HG03442 (cell line): ENCODE results near the gene BABAM2.

Experiments used
- ATAC-seq: cut with Tn5 transposase; IDR thresholded peaks from one replicate; pipeline ENCODE4 v1.9.1; 2021; ENCODE audit warnings: mild to moderate bottlenecking, moderate library complexity; ENCODE audit not compliant: unreplicated experiment

The BABAM2 gene

DNA sequence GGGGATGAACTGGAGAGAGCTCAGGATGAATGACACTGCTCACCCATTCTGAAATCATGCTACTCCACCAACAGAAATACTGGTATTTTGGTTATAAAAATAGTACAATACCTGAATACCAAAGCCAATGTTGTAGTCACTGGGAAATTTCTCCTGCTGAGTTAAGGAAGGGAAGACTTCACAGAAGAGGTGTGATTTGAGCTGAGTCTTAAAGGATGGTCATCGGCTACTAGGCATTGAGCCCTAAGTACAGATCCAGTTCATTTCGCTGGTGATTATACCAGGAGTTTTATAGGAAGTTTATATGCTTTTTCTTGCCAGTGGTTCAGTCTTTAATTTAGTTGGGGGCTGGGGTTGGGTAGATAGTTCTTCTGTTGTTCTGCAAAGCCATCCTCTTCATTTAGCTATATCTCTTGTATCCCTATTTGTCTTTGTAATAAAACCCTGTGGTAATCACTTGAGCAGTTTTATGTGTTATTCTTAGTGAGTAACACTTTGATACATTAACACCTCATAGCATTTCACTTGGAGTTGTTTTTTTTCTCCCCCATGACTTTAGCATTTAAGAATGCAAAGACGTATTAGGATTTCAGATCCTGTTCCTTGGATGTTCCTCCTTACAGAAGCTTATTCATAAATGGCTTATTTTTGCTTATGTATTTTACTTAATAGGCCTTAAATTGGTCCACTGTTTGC, 262.2 kb downstream of the BABAM2 start:
- ATAC-seq, result no peak

DNA sequence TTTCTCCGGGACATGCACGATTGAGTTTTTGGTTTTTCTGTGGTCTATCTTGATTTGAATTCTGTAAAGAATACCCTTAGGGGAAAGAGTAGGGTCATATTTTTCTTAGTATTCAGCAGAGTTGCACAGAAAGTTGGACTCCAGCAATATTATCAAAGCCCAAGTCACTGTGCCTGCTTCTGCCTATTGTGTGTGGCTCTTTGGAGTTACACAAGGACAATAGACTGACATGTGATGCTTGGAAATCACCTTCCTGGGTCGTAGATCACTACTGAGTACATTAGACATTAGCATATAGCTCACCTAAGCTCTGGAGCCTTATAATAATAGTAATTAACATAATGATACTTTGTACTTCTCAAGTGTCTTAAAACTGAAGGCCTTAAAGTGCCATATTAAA, 263.3 kb downstream of the BABAM2 start:
- no peak for ATAC-seq

DNA sequence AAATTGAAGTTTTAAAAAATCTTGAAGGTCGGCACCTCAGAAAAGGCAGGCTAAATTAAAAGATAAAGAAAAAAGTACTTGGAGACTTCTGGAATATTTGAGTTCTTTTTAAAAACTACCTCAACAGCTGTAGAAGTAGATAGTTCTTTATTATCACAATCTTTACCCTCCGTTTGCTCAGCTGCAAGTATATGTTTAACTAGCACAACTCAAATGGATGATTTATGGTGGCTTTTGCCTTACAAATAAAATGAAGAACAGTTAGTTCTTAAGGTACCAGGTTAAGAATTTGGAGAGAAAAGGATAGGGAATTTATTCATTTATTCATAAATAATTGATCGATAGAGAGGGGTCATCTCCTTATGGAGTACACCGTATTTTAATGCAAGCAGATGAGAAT, 264.6 kb downstream of the BABAM2 start:
- ATAC-seq, result no peak

DNA sequence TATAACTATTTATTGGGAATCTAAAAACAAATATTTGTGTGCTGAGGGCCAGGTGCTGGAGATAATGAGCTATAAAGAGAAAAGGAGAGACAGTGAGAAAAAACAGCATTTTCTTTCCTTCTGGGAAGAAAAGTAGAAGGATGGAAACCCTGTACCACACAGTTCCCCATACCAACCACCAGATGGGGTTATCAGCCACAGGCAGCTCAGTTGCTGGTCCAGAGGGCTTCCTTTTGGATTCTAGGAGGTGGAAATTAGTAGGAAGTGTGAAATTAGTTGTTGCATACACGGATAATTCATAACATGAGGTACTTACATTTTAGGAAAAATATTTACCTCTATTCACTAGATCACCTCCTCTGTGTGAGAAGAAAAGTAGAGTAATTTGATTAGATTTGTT, 265.1 kb downstream of the BABAM2 start:
- ATAC-seq, result no peak

DNA sequence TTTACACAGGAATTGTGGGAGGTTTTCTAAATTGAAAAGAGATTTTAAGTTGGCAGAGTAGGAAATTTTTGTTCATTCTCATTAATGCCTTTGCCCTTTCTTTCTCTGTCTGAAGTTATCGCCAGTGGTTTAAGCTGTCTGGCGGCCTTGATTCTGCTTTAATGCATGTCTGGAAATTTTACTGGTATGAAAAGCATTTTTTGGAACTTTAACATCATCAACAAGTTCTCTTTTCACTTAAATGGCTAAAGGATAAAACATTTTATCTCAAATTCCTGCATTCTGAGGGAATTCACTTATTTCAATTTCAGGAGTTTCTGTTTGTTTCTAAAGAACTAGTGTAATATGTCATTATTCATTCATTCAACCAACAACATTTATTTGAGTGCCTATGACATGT, 268.3 kb downstream of the BABAM2 start:
- no peak for ATAC-seq

DNA sequence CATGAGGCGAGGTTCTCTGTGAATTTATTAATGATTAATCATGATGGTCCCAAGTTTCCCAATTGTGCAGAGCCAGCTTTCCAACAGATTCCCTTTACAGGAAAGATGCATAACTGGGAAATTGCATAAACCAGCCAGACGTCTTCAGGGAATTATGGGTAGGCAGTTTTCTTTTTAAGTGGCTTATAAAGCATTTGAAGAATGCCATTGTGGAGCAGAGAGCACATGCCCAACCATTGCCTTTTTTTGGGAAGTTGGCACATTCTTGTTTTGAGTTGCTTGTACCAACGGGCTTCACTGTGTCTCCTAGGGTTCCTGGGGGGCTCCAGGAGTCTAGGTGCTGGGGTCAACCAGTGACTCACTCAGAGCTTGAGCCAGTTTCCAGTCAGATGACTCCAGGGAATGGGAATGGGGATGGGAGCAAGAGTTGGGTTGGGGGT, 270.5 kb downstream of the BABAM2 start:
- no peak for ATAC-seq

DNA sequence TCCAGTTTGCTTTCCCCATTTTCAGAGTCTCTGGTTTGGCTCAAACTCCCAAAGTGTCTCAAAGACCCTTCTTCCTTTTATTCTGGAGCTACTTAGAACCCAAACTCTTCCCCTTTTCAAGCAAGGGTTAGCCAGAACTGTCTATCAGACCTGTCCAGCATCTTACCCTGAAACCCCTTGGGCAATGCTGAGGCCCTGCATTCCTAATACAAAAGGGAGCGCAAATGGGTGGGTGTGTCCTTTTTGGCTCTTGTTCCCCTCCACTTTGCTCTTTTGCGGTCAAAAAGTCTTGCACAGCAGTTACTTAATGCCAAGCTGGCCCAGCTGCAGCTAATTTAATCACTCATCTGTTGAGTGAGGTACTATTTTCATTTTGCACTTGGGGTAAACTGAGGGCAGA, 270.9 kb downstream of the BABAM2 start:
- no peak for ATAC-seq

DNA sequence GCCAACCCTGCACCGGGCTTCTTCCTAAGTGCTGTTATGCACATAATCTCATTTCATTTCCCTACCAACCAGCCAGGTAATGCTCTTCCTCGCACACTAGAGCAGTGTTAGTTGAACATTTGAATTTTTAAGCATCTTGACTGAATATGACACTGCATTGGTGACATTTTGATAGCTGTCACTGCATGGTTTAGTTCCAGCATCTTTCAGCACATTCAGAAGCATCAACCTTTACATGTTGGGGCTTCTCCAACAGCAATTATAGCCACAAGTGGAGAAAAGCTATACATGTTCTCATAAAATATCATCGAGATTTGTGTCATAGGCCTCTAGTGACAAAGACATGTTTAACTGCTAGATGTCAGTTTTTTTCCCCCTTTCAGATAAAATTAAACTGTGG, 272.0 kb downstream of the BABAM2 start:
- ATAC-seq, result no peak

DNA sequence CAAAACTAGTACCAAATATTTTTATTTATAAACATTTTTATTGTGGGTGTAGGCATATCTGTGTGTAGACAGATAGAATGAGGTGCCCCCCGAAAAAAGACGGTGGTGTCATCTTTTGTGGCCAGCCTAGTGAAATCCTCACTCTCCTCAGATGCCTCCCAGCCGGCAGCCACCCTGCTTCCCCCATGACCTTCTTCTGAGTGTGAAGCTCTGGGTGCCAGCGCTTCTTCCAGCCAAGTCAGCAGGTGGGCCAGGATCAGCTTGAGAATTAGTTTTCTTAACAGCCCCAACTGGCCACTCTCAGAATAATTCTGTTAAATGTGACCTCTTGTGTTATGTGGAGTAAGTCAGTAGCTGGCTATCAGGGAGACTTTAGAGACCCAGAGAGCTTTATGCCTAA, 272.5 kb downstream of the BABAM2 start:
- no peak for ATAC-seq

DNA sequence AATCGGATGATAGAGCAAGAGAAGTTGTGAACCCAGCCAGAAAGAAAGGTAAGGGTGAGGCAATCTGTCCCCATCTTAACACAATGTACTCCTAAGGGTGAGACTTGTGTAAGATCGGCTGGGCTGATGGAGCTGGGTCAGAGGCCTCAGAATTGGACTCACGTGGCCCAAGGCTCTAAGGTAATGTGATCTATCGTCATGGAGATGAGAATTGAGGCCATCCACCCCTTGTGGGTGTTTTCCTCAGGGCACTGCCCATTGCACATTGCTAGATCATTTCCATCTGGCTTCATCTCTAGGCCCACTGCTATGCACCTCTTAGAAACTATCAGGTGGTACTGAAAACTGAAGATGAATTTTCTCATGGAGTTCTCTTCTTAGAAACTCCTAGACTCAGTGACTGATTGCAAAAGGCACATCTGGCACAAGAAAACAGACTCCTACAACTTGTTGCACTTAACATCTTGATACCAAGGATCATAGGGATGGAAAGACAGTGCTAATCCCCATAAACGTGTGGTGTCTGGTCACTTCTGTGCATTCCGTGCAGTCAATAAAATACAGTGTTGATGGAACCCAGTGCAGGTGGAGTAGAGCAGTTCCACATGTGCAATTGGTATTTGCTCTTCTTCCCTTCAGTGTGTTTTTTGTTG, 273.2 kb downstream of the BABAM2 start:
- no peak for ATAC-seq

DNA sequence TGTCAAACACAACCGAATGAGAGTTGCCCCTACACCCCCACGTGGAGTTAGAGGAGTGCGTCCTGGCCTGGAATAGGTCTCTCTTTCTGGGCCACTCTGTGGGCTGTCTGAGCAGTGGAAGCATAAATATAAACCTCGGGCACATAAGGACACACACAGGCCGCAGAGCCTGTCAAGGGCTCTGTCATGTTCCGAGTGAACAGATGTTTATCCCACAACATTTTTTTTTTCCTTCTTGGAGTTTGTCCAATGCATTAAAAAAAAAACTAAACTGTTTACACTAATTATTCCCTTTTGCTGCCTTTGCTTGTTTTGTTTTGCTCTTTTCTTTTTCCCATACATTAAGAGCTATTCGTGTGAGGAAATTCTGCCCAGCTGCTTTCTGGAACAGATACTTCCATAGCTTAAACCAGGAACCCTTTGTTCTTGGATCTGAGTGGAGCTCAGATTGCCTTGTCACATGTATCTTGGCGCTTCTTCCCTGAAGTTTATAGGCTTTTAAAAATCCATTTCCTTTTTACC, 273.8 kb downstream of the BABAM2 start:
- ATAC-seq, result no peak

DNA sequence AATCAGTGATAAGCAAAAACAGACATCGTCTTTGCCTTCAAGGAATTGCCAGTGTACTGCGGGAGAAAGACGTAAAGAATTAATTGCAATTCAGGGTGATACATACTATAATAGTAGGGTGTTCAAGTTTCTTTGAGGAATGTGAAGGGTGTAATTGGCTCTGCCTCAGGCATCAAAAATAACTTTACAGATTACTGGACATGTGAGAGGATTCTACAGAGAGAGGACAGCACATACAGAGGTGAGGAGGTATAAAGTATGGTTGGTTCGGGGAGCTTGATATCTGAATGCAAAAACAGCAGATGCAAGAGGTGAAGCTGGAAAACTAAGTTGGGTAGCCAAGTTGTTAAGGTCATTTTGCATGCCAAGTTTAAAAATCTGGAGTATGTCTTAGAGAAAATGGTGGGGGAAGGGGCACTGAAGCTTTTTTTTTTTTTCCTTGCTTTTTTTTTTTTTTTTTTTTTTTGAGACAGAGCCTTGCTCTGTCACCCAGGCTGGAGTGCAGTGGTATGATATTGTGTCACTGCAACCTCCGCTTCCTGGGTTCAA, 274.6 kb downstream of the BABAM2 start:
- no peak for ATAC-seq

DNA sequence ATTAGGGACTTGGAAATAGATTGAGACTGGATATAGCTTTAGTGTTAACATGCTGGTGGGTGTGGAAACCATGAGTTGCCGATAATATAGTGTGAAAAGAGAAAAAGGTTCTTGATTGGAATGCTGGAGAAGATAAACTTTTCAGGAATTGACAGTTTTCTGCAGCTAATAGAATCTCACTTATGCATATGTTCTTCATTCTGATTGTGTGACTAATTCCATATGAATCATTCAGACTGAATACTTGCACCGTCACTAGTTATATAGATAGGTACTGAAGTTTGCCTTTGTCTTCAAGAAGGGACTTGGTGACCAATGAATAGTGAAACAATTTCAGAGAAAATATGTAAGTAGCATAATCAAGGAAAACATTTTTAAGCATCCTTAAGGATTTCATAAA, 276.4 kb downstream of the BABAM2 start:
- ATAC-seq, result no peak

DNA sequence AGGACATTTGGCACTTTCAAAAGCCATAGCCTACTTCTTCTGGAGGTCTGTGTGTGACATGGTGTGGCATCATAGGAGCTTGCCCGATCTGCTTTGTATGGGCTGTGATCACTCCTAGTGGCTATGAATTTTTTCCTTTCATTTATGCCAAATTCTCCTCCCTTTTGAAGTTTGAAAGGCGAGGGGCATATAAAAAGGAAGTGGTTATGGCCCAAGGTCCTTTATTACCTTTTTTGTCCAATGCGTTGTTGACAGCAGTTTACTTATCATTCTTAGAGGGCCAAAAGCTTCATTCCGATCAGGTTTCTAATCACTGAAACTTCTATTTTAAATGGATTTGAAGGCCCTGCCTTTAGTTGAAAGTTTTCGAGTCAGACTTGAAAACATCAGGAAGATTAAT, 277.8 kb downstream of the BABAM2 start:
- no peak for ATAC-seq

DNA sequence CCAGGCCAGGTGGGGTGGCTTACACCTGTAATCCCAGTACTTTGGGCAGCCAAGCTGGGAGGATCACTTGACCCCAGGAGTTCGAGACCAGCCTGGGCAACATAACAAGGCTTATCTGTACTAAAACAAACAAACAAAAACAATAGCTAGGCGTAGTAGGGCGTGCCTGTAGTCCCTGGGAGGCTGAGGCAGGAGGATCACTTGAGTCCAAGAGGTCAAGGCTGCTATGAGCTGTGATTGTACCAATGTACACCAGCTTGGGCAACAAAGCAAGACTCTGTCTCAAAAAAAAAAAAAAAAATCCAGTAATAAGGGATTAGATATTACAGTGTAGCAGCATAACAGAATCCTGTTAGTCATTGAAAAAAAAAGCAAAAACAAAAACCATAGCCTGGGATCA, 279.0 kb downstream of the BABAM2 start:
- ATAC-seq, result no peak

DNA sequence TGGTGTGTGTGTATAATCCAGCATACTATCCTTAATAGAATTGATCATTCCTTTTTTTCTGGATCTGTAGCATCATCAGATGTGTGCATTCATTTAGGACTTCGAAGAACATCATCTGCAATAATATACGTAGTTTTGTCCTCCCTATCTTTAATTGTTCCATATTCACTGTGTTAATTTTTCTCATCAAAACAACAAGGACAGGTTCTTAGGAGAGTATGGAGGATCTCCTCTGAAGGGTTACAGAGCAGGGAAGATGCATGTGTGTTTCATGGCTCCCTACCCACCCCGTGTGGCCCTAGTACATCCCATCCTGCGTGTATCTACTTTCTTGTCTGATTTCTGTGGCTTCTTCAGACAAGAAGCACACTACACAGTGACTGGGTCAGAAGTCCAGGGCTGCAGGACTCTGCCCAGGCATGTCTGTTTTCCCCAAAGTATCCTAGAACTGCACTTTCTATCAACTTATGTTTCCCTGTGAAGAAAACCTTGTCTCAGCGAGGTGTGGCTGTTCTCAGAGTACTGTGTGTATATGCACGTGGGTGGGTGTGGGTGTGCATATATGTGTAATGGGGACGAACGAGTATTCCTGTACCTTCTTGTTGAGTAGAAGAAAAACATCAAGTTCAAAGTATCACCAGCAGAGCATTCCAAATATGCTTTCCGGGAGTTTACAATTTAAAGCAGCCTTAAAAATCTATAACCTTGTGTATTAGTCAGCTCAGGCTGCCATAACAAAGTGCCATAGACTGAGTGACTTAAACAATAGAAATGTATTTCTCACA, 281.8 kb downstream of the BABAM2 start:
- no peak for ATAC-seq

DNA sequence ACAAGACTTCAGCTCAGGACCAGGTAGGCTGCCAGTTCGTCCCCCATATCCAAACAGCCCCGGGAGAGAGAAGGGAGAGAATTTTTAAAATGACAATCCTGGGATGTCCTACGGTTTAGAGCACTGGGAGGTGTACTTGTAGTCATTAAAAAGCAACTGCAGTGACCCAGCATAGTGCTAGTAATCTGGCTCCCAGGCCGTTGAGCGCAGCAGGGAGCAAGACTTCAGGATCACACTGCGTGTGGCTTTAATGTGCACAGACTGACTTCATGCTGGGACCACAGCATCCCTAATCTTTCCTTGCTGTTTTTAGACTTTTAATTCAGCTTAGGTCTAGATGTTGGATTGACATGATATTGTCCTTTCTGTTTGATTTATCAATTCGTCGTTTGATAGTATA, 282.8 kb downstream of the BABAM2 start:
- ATAC-seq, result no peak

DNA sequence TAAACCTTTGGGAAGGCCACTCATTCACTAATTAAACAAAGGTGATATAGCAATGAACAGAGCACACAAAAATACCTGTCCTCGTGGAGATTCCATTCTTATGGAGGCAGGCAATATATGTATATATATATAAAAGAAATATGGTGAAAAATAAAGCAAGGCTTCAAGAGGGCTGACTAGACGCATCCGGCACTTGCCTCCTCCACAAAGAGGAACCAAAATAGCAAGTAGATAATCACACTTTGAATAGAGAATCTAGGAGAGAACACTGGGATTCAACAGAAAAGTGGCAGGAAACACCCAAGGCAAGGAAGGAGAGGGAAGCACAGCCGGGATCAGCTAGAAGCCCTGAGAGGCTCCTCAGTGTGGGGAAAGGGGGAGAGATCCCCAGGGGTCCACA, 283.7 kb downstream of the BABAM2 start:
- no peak for ATAC-seq

DNA sequence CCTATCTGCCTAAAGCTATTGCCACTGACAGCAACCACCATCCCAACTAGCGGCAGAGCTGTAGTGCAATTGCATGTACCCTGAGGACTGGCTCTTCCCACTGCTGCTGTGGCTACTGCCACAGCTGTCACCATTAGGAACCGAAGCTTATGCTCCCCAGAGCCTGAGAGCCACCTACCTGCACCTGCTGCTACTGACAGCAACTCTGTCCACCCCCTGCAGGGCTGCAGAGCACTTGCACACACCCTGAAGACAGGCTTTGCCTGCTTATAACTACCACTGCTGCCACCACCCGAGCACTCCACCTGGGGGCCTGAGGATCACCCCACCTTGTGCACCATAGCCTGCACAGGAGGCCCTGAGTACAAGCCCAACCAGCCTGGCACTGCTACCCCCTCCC, 284.5 kb downstream of the BABAM2 start:
- no peak for ATAC-seq

DNA sequence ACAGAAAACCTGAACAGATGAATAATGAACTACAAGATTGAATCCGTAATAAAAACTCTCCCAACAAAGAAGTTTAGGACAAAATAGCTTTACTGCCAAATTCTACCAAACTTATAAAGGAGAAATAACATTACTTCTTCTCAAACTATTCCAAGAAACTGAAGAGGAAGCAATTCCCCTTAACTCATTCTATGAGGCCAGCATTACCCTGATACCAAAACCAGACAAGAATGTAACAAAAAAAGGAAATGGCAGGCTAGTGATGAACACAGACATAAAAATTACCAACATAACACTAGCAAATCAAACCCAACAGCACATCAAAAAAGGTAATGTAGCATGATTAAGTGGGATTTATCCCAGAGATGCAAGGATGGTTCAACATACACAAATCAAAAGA, 288.4 kb downstream of the BABAM2 start:
- ATAC-seq, result no peak

DNA sequence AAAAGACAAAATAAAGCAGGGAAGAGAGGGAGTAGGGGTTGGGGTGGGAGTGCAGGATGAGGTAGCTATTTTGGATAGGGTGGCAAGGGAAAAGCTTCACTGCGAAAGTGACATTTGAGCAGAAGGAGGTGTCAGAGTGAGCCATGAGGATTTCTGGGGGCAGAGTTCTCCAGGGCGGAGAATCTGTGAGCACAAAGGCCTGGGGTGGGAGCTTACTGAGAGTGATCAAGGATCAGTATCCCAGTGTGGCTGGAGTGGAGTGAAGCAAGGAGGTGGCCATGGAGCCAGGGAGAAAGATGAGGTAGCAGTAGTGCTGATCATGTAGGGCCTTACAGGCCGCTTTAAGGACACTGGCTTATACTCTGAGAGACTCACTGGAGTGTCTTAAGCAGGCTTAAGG, 291.3 kb downstream of the BABAM2 start:
- ATAC-seq, result no peak

DNA sequence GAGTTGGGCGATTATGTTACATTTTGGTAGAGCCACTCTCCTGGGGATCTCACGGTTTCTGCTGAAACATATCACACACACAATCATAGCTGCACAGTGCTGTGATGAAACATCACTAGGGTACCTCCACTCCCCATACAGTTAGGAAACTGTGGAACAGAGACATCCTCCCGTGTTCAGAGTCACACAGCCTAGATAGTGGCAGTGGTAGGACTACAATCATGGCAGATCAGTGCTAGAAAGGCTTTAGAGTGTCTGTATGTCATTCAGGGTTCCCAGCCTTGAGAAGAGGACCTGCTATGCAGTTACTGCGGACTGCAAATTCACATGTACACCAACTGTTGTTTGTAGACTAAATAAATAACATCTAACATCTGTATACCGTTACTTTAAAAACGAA, 291.8 kb downstream of the BABAM2 start:
- no peak for ATAC-seq
